SJCRH30 (cell line): ENCODE data around the gene PROZ. TPM values are rescaled to one million over a fixed set of nuclear protein-coding genes. Genes with fewer than 3 reads are reported as not detected.

Source experiments
- DNase-seq, 2 experiments: peaks; one replicate each; pipeline ENCODE4 v3.0.0-alpha.2; 2015 to 2020
- H3K27ac ChIP-seq: fragments of 250-450 bp; sonication (Bioruptor Pico); 2 replicates; pipeline ENCODE4 v1.5.1; 2020; ENCODE audit warnings: mild to moderate bottlenecking, moderate library complexity
- H3K27me3 ChIP-seq: fragments of 250-450 bp; sonication (Bioruptor Pico); 2 replicates; pipeline ENCODE4 v1.5.1; 2020; ENCODE audit warnings: mild to moderate bottlenecking, moderate library complexity
- H3K36me3 ChIP-seq: fragments of 250-450 bp; sonication (Bioruptor Pico); 2 replicates; pipeline ENCODE4 v1.5.1; 2020; ENCODE audit warnings: mild to moderate bottlenecking, moderate library complexity
- H3K4me1 ChIP-seq: fragments of 250-450 bp; sonication (Bioruptor Pico); 2 replicates; pipeline ENCODE4 v1.5.1; 2020; ENCODE audit warnings: mild to moderate bottlenecking, moderate library complexity
- H3K4me3 ChIP-seq: fragments of 250-450 bp; sonication (Bioruptor Pico); 2 replicates; pipeline ENCODE4 v1.5.1; 2020; ENCODE audit warnings: mild to moderate bottlenecking, moderate library complexity
- H3K9me3 ChIP-seq: fragments of 250-450 bp; sonication (Bioruptor Pico); replicated peaks from 2 replicates; pipeline ENCODE4 v1.5.1; 2020; ENCODE audit warnings: mild to moderate bottlenecking, moderate library complexity
- total RNA-seq: library from RNA; depleted of rRNA; stranded (reverse); fragments of >200 nt; shearing (Covaris generic); gene quantifications from 2 replicates; pipeline ENCODE4 v1.2.3, GENCODE V29; 2014

The PROZ gene
- total RNA-seq, 1 experiment from 2014 or later: not detected

- Histone ChIP-seq H3K4me1 (peaks cover 8% of the 10 kb centered on the region), H3K36me3 (no peaks in the 10 kb centered on the region; the same call in 1 of the 2 replicates), H3K9me3 (no peaks in the 10 kb centered on the region), H3K27ac (no peak overlapping the region), H3K27me3 (no peaks in the 10 kb centered on the region), H3K4me3 (no peak overlapping the region)
- DNase-seq: no peak
These were observed 8.7 kb downstream of the PROZ start for GRCh38 chr13:113167155-113167554.

- Histone ChIP-seq H3K9me3 (no peaks in the 10 kb centered on the region), H3K36me3 (no peaks in the 10 kb centered on the region; the same call in 1 of the 2 replicates), H3K4me3 (no peak overlapping the region), H3K27me3 (no peaks in the 10 kb centered on the region), H3K27ac (no peak overlapping the region), H3K4me1 (peaks cover 8% of the 10 kb centered on the region)
- DNase-seq: no peak
These were observed 9.1 kb downstream of the PROZ start for GRCh38 chr13:113167575-113167974.

- H3K27ac ChIP-seq: no peak overlapping the region
- H3K4me3 ChIP-seq: no peak overlapping the region
- no peaks in the 10 kb centered on the region for H3K9me3 ChIP-seq
- no peaks in the 10 kb centered on the region for H3K27me3 ChIP-seq
- DNase-seq: no peak
- no peaks in the 10 kb centered on the region; the same call in 1 of the 2 replicates for H3K36me3 ChIP-seq
- H3K4me1 ChIP-seq: peaks cover 4% of the 10 kb centered on the region
These were observed 9.8 kb downstream of the PROZ start for GRCh38 chr13:113168211-113168610.

DNA sequence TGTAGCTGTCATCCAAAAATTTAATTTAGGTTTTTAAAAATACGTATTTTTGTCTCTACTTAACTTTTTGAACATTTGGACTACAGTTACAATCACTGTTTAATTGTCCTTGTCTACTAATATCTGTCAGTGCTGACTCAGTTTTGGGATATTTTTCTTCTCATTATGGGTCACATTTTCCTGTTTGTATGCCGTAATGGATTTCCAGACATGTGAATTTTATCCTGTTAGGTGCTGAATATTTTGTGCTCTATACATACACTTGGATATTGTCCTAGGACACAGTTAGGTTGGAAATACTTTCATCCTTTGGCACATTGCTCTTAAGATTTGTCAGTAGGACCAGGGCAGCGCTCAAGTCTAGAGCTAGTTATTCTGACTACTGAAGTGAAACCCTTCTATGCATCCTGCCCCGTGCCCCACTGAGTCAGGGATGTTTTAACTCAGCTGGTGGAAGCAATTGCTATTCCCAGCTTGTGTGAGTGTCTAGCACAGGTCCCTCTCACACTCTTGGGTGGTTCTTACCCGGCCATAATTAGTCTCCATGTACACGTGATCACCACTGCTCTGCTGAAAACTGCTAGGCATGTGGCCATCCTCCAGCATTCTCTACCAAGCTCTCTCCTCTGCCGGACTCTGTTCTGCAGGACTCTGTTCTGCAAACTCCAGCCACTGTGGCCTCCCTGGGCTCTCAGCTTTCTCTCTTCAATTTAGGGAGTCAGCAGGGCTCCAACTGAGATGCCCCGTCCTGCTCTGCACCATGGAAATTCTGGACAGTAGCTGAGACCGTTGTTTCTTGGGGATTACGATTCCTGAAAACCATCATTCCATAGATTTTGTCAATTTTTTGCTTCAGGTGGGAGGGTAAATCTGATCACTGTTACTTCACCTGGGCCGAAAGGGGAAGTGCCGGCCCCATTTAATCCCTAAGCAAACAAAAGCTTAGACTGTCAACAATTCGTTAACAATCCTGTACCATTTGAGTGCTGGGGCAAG lies 11.1 kb downstream of the PROZ start:
- no peaks in the 10 kb centered on the region for H3K27me3 ChIP-seq
- H3K4me3 ChIP-seq: no peak overlapping the region
- no peaks in the 10 kb centered on the region; the same call in 1 of the 2 replicates for H3K36me3 ChIP-seq
- no peak overlapping the region for H3K27ac ChIP-seq
- no peaks in the 10 kb centered on the region for H3K9me3 ChIP-seq
- peaks cover 3% of the 10 kb centered on the region for H3K4me1 ChIP-seq
- DNase-seq: no peak

GRCh38 chr13:113170511-113170910 lies 12.1 kb downstream of the PROZ start:
- peaks cover 3% of the 10 kb centered on the region for H3K4me1 ChIP-seq
- H3K4me3 ChIP-seq: no peak overlapping the region
- H3K36me3 ChIP-seq: peaks cover 5% of the 10 kb centered on the region
- no peaks in the 10 kb centered on the region for H3K9me3 ChIP-seq
- DNase-seq: no peak
- no peaks in the 10 kb centered on the region for H3K27me3 ChIP-seq
- no peak overlapping the region for H3K27ac ChIP-seq

GRCh38 chr13:113171250-113172125 lies 13.0 kb downstream of the PROZ start:
- DNase-seq: no peak
- Histone ChIP-seq H3K36me3 (peaks cover 6% of the 10 kb centered on the region), H3K4me1 (no peaks in the 10 kb centered on the region), H3K9me3 (no peaks in the 10 kb centered on the region), H3K27me3 (no peaks in the 10 kb centered on the region), H3K27ac (no peak overlapping the region), H3K4me3 (no peak overlapping the region)

- Histone ChIP-seq H3K4me3 (no peak overlapping the region), H3K27me3 (no peaks in the 10 kb centered on the region), H3K9me3 (no peaks in the 10 kb centered on the region), H3K36me3 (peaks cover 16% of the 10 kb centered on the region), H3K4me1 (no peaks in the 10 kb centered on the region), H3K27ac (no peak overlapping the region)
- DNase-seq: no peak
These were observed 14.0 kb downstream of the PROZ start for GRCh38 chr13:113172419-113172926.

DNA sequence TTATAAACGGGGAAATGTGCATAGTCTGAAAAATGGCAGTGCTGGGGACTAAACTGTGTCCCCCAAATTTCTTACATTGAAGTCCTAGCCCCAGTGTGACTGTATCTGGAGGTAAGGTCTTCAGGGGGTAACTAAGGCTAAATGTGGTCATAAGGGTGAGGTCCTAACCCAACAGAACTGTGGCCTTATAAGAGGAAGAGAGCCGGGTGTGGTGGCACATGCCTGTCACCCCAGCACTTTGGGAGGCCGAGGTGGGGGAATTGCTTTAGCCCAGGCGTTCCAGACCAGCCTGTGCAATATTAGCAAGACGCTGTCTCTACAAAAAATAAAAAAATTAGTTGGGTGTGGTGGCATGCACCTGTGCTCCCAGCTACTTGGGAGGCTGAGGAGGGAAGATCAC lies 17.8 kb downstream of the PROZ start:
- no peak for DNase-seq
- H3K27me3 ChIP-seq: no peaks in the 10 kb centered on the region
- no peak overlapping the region for H3K4me3 ChIP-seq
- no peak overlapping the region for H3K27ac ChIP-seq
- peaks cover 40% of the 10 kb centered on the region for H3K36me3 ChIP-seq
- peaks cover 15% of the 10 kb centered on the region for H3K4me1 ChIP-seq
- no peaks in the 10 kb centered on the region for H3K9me3 ChIP-seq

GRCh38 chr13:113176822-113177221 lies 18.4 kb downstream of the PROZ start:
- H3K36me3 ChIP-seq: peaks cover 46% of the 10 kb centered on the region
- DNase-seq: no peak

DNA sequence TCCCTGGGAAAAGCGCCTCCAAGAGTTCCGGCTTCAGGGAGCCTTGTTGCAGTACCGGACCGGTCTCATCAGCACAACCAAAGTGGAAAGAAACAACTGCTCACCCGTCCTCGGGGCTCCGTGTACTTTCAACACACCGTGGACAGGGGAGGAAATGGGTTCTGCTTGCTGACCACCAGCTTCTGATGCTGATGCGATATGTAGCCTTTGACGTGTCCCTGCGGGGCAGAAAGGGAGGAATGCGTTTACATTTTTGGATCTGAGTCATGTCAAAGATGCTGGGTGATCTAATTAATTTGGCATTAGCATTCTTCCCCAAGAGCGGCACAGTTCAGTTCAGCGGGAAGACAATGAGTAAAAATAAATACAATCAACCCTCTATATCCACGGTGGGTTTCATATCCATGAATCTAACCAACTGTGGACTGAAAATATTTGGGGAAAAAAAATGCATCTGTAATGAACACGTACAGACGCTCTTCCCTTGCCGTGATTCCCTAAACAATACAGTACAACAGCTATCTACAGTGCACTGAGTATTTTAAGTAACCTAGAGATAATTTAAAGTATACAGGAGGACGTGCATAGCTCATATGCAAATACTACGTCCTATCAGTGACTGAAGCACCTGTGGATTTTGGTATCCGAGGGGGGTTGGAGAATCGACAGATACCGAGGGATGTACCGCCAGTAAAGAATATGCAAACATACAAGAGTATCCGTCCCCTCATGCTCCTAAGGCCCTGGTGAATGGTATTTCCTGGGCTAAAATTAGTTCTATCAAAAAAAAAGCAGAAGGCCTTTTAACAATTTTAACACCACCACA lies 19.8 kb downstream of the PROZ start:
- Histone ChIP-seq H3K4me3 (no peak overlapping the region), H3K27ac (peak overlapping the region; percentile 61), H3K9me3 (no peaks in the 10 kb centered on the region), H3K36me3 (peaks cover 52% of the 10 kb centered on the region), H3K4me1 (peaks cover 15% of the 10 kb centered on the region), H3K27me3 (no peaks in the 10 kb centered on the region)
- DNase-seq: peak in 1 of 2 experiments; percentile 51

More at GRCh38 chr13:113176822-113177221, 18.4 kb downstream of the PROZ start:
- no peak overlapping the region for H3K4me3 ChIP-seq
- H3K27ac ChIP-seq: no peak overlapping the region
- no peaks in the 10 kb centered on the region for H3K9me3 ChIP-seq
- no peaks in the 10 kb centered on the region for H3K27me3 ChIP-seq
- H3K4me1 ChIP-seq: peaks cover 15% of the 10 kb centered on the region

DNA sequence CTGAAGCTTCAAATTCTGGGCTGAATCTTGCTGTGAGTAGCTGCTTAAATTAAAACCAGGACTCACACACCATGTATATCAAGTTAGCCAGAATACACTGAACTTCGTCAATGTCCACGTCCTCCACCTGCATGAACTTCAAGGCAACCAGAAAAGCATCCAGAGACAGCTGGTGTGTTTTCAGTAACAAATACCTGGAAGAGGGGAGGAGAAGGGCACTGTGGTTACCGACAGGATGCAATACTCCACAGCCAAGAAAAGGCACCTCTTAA lies 20.4 kb downstream of the PROZ start:
- peaks cover 58% of the 10 kb centered on the region for H3K36me3 ChIP-seq
- H3K4me1 ChIP-seq: peaks cover 15% of the 10 kb centered on the region
- no peak for DNase-seq

DNA sequence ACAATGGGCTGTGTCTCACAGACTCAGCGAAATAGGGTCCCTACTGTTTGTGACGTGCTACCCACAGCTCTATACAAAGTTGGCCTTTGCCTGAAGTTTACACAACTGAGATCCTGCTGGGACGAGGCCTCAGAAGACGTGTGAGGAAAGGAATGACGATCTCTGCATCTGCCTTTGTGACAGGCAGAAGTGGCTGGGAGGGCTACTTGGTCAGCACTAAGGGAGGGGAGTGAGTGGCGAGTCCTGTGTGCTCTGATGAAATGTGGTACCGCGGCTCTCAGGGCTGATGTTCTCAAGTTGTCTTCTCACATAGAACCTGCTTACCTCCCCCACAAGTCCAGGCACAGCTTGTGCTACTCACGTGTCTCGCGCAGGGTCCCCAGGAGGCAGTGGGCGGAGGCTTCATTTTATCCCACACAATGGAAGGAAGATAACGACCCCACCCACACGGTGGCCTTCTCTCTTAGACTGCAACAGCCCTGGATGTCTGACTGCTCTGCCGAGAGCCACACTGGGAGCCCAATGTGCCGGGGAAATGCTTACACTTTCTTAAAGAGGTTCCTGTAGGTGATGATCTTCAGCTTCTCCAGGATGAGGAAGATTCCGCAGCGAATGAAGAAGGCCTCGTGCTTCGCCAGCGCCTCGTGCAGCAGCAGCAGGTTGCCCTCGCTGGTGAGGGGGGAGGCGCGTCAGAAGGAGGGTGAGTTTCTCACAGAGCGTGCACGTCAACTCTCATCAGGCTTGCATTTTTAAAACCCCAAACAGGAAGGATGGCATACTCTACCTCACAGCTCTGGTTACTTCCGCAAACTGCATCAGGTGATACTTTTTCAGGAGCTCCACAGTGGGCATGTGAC lies 21.2 kb downstream of the PROZ start:
- H3K9me3 ChIP-seq: no peaks in the 10 kb centered on the region
- no peak for DNase-seq
- H3K36me3 ChIP-seq: peaks cover 62% of the 10 kb centered on the region
- H3K4me1 ChIP-seq: peaks cover 15% of the 10 kb centered on the region
- no peak overlapping the region for H3K4me3 ChIP-seq
- H3K27ac ChIP-seq: no peak overlapping the region
- no peaks in the 10 kb centered on the region for H3K27me3 ChIP-seq

More for the DNA sequence above, 20.4 kb downstream of the PROZ start:
- Histone ChIP-seq H3K27me3 (no peaks in the 10 kb centered on the region), H3K4me3 (no peak overlapping the region), H3K9me3 (no peaks in the 10 kb centered on the region), H3K27ac (peak overlapping the region; percentile 61)

DNA sequence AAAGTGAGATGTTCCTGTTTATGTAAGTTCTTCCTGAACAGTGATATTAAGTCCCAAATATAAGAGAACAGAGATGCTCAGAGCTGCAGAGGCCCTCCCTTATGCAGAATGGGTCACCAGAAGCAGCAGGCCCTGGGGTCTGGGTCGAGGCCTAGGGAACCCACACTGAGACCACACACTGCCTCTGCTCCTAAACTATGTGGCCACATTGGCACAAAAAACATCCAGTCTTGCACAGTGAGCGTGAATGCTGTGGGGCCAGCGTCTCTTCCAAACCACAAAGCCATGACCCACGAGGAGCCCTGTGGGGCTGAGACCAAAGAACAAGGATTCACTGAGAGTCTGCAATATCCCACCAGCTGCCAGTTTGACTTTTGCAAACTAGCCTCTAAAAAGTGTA lies 23.6 kb downstream of the PROZ start:
- Histone ChIP-seq H3K4me3 (no peak overlapping the region), H3K36me3 (peaks cover 54% of the 10 kb centered on the region), H3K4me1 (peaks cover 26% of the 10 kb centered on the region), H3K27ac (no peak overlapping the region), H3K27me3 (no peaks in the 10 kb centered on the region), H3K9me3 (no peaks in the 10 kb centered on the region)
- no peak for DNase-seq
